MM.1S (cell line): ENCODE results near the gene ZNF212.

Source experiments
- DNase-seq: peaks from one replicate; pipeline ENCODE4 v3.0.0-alpha.2; 2015
- H2AFZ ChIP-seq: fragments of 300-600 bp; sonication (generic); 2 replicates; pipeline ENCODE4 v1.6.0; 2016; ENCODE audit warnings: antibody characterized with exemption, low read length
- H3F3A ChIP-seq: fragments of 300-600 bp; sonication (generic); 2 replicates; pipeline ENCODE4 v1.6.1; 2016; ENCODE audit warnings: mild to moderate bottlenecking, antibody characterized with exemption, low read length, moderate library complexity, mixed read lengths; ENCODE audit not compliant: insufficient read depth
- H3K27ac ChIP-seq: fragments of 300-600 bp; sonication (generic); 2 replicates; pipeline ENCODE4 v1.5.1; 2016; ENCODE audit warnings: mild to moderate bottlenecking, low read length
- H3K27me3 ChIP-seq: fragments of 300-600 bp; sonication (generic); replicated peaks from 2 replicates; pipeline ENCODE4 v1.6.0; 2016; ENCODE audit warnings: low read length; ENCODE audit not compliant: insufficient read depth
- H3K36me3 ChIP-seq: fragments of 300-600 bp; sonication (generic); replicated peaks from 2 replicates; pipeline ENCODE4 v1.6.1; 2016; ENCODE audit warnings: mild to moderate bottlenecking, low read length, mixed read lengths; ENCODE audit not compliant: insufficient read depth
- H3K4me1 ChIP-seq: fragments of 300-600 bp; sonication (generic); 2 replicates; pipeline ENCODE4 v1.6.1; 2016; ENCODE audit warnings: low read length, mixed read lengths
- H3K4me2 ChIP-seq: fragments of 300-600 bp; sonication (generic); 2 replicates; pipeline ENCODE4 v1.6.0; 2016; ENCODE audit warnings: low read depth, low read length
- H3K4me3 ChIP-seq: fragments of 300-600 bp; sonication (generic); 2 replicates; pipeline ENCODE4 v1.5.1; 2016; ENCODE audit warnings: low read length, mixed read lengths
- H3K79me2 ChIP-seq: fragments of 300-600 bp; sonication (generic); 2 replicates; pipeline ENCODE4 v1.6.1; 2016; ENCODE audit warnings: mixed run types, low read length, mixed read lengths
- H3K9ac ChIP-seq: fragments of 300-600 bp; sonication (generic); 2 replicates; pipeline ENCODE4 v1.6.1; 2016; ENCODE audit warnings: low read length, mixed read lengths
- H3K9me2 ChIP-seq: fragments of 300-600 bp; sonication (generic); replicated peaks from 2 replicates; pipeline ENCODE4 v1.6.1; 2016; ENCODE audit warnings: mild to moderate bottlenecking, low read length, mixed read lengths; ENCODE audit not compliant: insufficient read depth
- H3K9me3 ChIP-seq: fragments of 300-600 bp; sonication (generic); replicated peaks from 2 replicates; pipeline ENCODE4 v1.6.1; 2016; ENCODE audit warnings: mild to moderate bottlenecking, low read length, mixed read lengths; ENCODE audit not compliant: insufficient read depth
- H4K20me1 ChIP-seq: fragments of 300-600 bp; sonication (generic); 2 replicates; pipeline ENCODE4 v1.6.1; 2016; ENCODE audit warnings: mild to moderate bottlenecking, low read length, moderate library complexity, mixed read lengths; ENCODE audit not compliant: insufficient read depth
- EZH2 ChIP-seq: fragments of 300-600 bp; sonication (generic); optimal IDR thresholded peaks from 2 replicates; pipeline ENCODE3; 2017; ENCODE audit warnings: low read depth, mild to moderate bottlenecking, antibody characterized with exemption, low read length, mixed read lengths
- EZH2phosphoT487 ChIP-seq: fragments of 300-600 bp; sonication (generic); IDR thresholded peaks from 2 replicates; pipeline ENCODE4 v1.6.1; 2018; ENCODE audit warnings: antibody characterized with exemption, low read length
- TF ChIP-seq, protein P1 (sequence below): fragments of 300-600 bp; sonication (generic); IDR thresholded peaks from 2 replicates; pipeline ENCODE4 v1.5.1; 2016; ENCODE audit warnings: antibody characterized with exemption, low read length, mixed read lengths

ZNF212 gene

DNA sequence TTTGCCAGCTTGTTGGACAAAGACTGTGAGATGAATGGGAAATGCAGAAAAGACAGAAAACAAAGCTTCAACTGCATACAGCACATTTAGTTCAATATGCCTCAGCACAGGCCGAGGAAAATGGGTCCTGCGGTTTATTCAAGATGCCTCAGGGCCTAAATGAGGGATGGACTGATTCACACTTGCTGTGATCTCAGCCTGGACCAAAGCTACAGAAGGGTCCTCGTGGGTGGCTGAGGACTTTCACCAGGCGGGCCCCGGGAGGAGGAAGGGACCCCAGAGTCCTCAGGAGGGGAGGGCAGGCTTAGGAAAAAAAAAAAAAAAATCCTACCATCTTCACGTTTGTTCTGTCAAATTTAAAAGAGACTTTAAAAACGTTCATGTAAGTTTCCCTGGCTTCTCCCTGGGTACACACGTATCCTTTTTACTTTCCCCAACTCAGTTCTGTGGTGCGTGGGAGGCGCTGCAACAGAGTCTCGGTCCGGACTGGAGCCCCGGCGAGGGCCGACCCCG is 21.9 kb downstream of the ZNF212 start:
- no peaks in the 10 kb centered on the region for H4K20me1 ChIP-seq
- peak overlapping the region; percentile 97 for H3K4me2 ChIP-seq
- H3F3A ChIP-seq: peaks cover 13% of the 10 kb centered on the region
- no peaks in the 10 kb centered on the region for H3K36me3 ChIP-seq
- TF ChIP-seq EZH2 (no peak), EZH2phosphoT487 (no peak)
- TF ChIP-seq, protein P1, sequence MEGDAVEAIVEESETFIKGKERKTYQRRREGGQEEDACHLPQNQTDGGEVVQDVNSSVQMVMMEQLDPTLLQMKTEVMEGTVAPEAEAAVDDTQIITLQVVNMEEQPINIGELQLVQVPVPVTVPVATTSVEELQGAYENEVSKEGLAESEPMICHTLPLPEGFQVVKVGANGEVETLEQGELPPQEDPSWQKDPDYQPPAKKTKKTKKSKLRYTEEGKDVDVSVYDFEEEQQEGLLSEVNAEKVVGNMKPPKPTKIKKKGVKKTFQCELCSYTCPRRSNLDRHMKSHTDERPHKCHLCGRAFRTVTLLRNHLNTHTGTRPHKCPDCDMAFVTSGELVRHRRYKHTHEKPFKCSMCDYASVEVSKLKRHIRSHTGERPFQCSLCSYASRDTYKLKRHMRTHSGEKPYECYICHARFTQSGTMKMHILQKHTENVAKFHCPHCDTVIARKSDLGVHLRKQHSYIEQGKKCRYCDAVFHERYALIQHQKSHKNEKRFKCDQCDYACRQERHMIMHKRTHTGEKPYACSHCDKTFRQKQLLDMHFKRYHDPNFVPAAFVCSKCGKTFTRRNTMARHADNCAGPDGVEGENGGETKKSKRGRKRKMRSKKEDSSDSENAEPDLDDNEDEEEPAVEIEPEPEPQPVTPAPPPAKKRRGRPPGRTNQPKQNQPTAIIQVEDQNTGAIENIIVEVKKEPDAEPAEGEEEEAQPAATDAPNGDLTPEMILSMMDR: no peak
- H3K9ac ChIP-seq: peak overlapping the region; percentile 68
- H3K4me1 ChIP-seq: peaks cover 15% of the 10 kb centered on the region
- H2AFZ ChIP-seq: peak overlapping the region; percentile 99
- H3K27me3 ChIP-seq: no peaks in the 10 kb centered on the region
- no peaks in the 10 kb centered on the region for H3K9me3 ChIP-seq
- peak overlapping the region; percentile 65 for H3K4me3 ChIP-seq
- no peaks in the 10 kb centered on the region for H3K9me2 ChIP-seq
- peak overlapping the region; percentile 39; the same call in 1 of the 2 replicates for H3K27ac ChIP-seq
- peak; percentile 32 for DNase-seq
- H3K79me2 ChIP-seq: peaks cover 4% of the 10 kb centered on the region

DNA sequence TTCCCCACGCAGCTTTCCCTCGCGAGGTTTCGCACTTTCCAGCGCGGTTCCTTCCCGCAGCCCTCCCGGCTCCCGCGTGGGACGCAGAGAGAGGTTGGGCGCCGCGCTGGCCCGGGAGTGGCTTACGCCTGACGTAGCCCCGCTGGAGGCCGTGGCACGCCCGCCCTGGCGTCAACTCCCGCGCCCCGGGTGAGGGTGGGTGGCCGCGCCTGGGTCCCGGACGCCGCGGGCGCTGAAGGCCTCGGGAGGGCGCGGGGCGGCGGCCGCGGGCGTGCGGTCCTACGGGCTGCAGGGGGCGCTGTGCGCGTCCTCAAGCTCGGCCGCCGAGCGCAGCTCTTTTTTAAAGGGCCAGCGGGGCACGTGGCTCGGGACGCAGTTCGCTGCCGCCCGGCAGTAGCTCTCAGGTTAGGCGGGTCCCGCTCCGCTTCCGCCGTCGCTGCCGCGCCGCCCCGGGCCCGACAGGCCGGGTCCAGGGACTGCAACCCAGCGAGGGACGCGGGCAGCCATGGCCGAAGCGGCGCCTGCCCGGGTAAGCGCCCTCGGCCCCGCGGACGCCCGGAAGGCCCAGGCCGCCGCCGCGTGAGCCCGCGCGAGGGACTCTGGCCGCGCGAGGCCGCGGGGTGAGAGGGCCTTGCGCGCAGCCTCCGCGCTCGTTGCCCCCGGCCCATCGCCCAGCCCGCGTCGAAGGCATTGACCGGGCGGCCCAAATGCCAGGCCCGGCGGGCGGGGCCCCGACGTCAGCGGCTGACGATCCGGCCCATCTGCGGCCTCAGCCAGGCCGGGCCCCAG is 22.6 kb downstream of the ZNF212 start, which contains the start of gene ZNF783:
Gene ZNF783, plus strand, starts transcription at position 368 of the 789 bp plus-strand sequence. Its CDS starts 138 bp downstream, at position 506.
- Histone ChIP-seq H3K36me3 (no peaks in the 10 kb centered on the region), H4K20me1 (no peaks in the 10 kb centered on the region), H3K79me2 (peaks cover 4% of the 10 kb centered on the region), H3F3A (peaks cover 13% of the 10 kb centered on the region), H3K4me3 (peak within 1 kb of the TSS; percentile 66), H3K27ac (peak within 1 kb of the TSS; percentile 39; the same call in 1 of the 2 replicates), H2AFZ (peak within 1 kb of the TSS; percentile 99), H3K9me3 (no peaks in the 10 kb centered on the region), H3K9ac (peak within 1 kb of the TSS; percentile 68), H3K27me3 (no peaks in the 10 kb centered on the region), H3K4me2 (peak within 1 kb of the TSS; percentile 97), H3K9me2 (no peaks in the 10 kb centered on the region), H3K4me1 (peaks cover 15% of the 10 kb centered on the region)
- peak; percentile 96 for DNase-seq
- TF ChIP-seq, protein P1: peak; percentile 62
- no peak for TF ChIP-seq EZH2phosphoT487
- TF ChIP-seq EZH2: no peak

DNA sequence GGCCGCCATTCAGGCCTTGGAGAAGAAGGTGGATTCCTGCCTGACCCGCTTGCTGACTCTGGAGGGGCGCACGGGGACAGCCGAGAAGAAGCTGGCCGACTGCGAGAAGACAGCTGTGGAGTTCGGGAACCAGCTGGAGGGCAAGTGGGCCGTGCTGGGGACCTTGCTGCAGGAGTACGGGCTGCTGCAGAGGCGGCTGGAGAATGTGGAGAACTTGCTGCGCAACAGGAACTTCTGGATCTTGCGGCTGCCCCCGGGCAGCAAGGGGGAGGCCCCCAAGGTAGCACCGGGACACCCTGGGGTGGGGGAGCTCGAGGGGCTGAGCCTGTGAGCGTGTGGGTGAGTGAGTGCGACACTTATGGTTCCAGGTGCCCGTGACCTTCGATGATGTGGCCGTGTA is 27.0 kb downstream of the ZNF212 start:
- H3K9me3 ChIP-seq: no peaks in the 10 kb centered on the region
- H3K9ac ChIP-seq: no peak overlapping the region
- H3K4me2 ChIP-seq: no peak overlapping the region
- H3K4me3 ChIP-seq: no peak overlapping the region
- no peaks in the 10 kb centered on the region for H3K27me3 ChIP-seq
- H3K79me2 ChIP-seq: peaks cover 4% of the 10 kb centered on the region
- H3K9me2 ChIP-seq: no peaks in the 10 kb centered on the region
- peaks cover 13% of the 10 kb centered on the region for H3K4me1 ChIP-seq
- H2AFZ ChIP-seq: no peak overlapping the region
- peaks cover 13% of the 10 kb centered on the region for H3F3A ChIP-seq
- no peak overlapping the region for H3K27ac ChIP-seq
- DNase-seq: no peak
- TF ChIP-seq, protein P1: no peak
- no peaks in the 10 kb centered on the region for H4K20me1 ChIP-seq
- no peaks in the 10 kb centered on the region for H3K36me3 ChIP-seq
